HepG2 (cell line): ENCODE measurements around the gene SERPINE2. TPM values are rescaled to one million over a fixed set of nuclear protein-coding genes. Genes with fewer than 3 reads are reported as not detected.

Source experiments
- ATAC-seq: fragments of 200-7000 bp; cut with Tn5 transposase; 3 replicates; pipeline ENCODE4 v1.9.1; 2020; ENCODE audit warnings: mild to moderate bottlenecking, moderate library complexity
- BruUV-seq: library from RNA; stranded (reverse); fragments of 400-500 nt; replicated peaks from 2 replicates; lab custom pipeline; 2021; lab: Mats Ljungman, UMichigan
- CTCF ChIA-PET: fragments of 300-600 bp; formaldehyde crosslinking; extraction: SDS; loops from one replicate; lab custom pipeline; 2021; ENCODE audit warnings: low total read pairs, inconsistent platforms, low intra/inter-chr PET ratio; lab: Yijun Ruan, JAX
- POLR2A ChIA-PET: fragments of 350-600 bp; sonication (Branson Sonifier 250); formaldehyde crosslinking; loops from one replicate; lab custom pipeline; 2020; ENCODE audit warnings: antibody characterized with exemption, inconsistent platforms; lab: Yijun Ruan, JAX
- DNase-seq: peaks from one replicate; pipeline ENCODE4 v3.0.0-alpha.2; 2015; ENCODE audit warnings: low spot score
- FAIRE-seq: peaks from 3 replicates; lab custom pipeline; 2011; peaks lifted over from hg19 to GRCh38; lab: Jason Lieb, UNC
- H2AFZ ChIP-seq: one replicate; pipeline ENCODE4 v1.6.1; 2011; ENCODE audit warnings: low read length, inconsistent platforms
- H3K27ac ChIP-seq: fragments of 300-600 bp; 3 replicates; pipeline ENCODE4 v1.8.0; 2011; ENCODE audit warnings: mixed run types, mild to moderate bottlenecking, mixed read lengths, low read length, inconsistent platforms; ENCODE audit not compliant: insufficient read depth; ENCODE audit errors: extremely low read length
- H3K27me3 ChIP-seq, 2 experiments: fragments of 200-600 bp in 1 of 2; 2 replicates in 1 of 2; 3 replicates in 1 of 2; pipeline versions ENCODE4 v1.6.0 to v1.8.0; 2011; ENCODE audit warnings: low read length in 2 of 2, mild to moderate bottlenecking in 2 of 2, moderate library complexity in 2 of 2, inconsistent platforms in 1 of 2; ENCODE audit not compliant: insufficient read depth in 2 of 2, control insufficient read depth in 1 of 2
- H3K36me3 ChIP-seq, 2 experiments: fragments of 200-600 bp in 1 of 2; replicated peaks in 1 of 2; 2 replicates in 1 of 2; 3 replicates in 1 of 2; pipeline versions ENCODE4 v1.5.1 to v1.8.0; 2011; ENCODE audit warnings: low read length in 2 of 2, inconsistent platforms in 1 of 2; ENCODE audit not compliant: insufficient read depth in 2 of 2, control insufficient read depth in 1 of 2
- H3K4me1 ChIP-seq: 2 replicates; pipeline ENCODE4 v1.5.1; 2012; ENCODE audit warnings: low read length, inconsistent platforms; ENCODE audit not compliant: insufficient read depth
- H3K4me2 ChIP-seq: 2 replicates; pipeline ENCODE4 v1.6.0; 2011; ENCODE audit warnings: low read depth, low read length, inconsistent platforms
- H3K4me3 ChIP-seq, 3 experiments: fragments of 200-600 bp in 1 of 3; sonication (generic), shearing (Covaris generic) in 1 of 3; replicated peaks in 1 of 3; 2 replicates each; pipeline ENCODE4 v1.5.1; 2011 to 2016; ENCODE audit warnings: low read length in 3 of 3, inconsistent platforms in 2 of 3, low read depth in 2 of 3, mild to moderate bottlenecking in 2 of 3, control low read depth in 1 of 3, mixed read lengths in 1 of 3; ENCODE audit not compliant: insufficient read depth in 1 of 3
- H3K79me2 ChIP-seq: one replicate; pipeline ENCODE4 v1.6.1; 2011; ENCODE audit warnings: low read length, inconsistent platforms; ENCODE audit not compliant: insufficient read depth
- H3K9ac ChIP-seq: 2 replicates; pipeline ENCODE4 v1.6.0; 2011; ENCODE audit warnings: mild to moderate bottlenecking, low read depth, low read length, inconsistent platforms; ENCODE audit not compliant: insufficient read depth
- H3K9me3 ChIP-seq: 2 replicates; pipeline ENCODE4 v1.5.1; 2012; ENCODE audit warnings: mild to moderate bottlenecking, low read length
- H4K20me1 ChIP-seq: 2 replicates; pipeline ENCODE4 v1.6.0; 2011; ENCODE audit warnings: inconsistent platforms, mild to moderate bottlenecking, low read length, moderate library complexity; ENCODE audit not compliant: insufficient read depth
- HMG20A ChIP-seq: IDR thresholded peaks from 2 replicates; pipeline ENCODE4 v1.6.1; 2016; ENCODE audit warnings: borderline replicate concordance
- MIER3 ChIP-seq: IDR thresholded peaks from 2 replicates; pipeline ENCODE4 v1.6.1; 2016; ENCODE audit warnings: missing compliant biosample characterization, borderline replicate concordance
- NFE2L1 ChIP-seq: sonication (generic); formaldehyde crosslinking; IDR thresholded peaks from 2 replicates; pipeline ENCODE4 v1.4.0; 2020; ENCODE audit warnings: missing genetic modification reagents, mild to moderate bottlenecking, borderline replicate concordance
- NFYC ChIP-seq: IDR thresholded peaks from 2 replicates; pipeline ENCODE4 v1.6.1; 2016; ENCODE audit warnings: missing genetic modification reagents, missing compliant biosample characterization
- NR2F2 ChIP-seq: IDR thresholded peaks from 2 replicates; pipeline ENCODE4 v1.6.1; 2012; ENCODE audit warnings: low read depth, inconsistent platforms, borderline replicate concordance
- POLR2AphosphoS5 ChIP-seq: IDR thresholded peaks from 2 replicates; pipeline ENCODE4 v1.6.1; 2012; ENCODE audit warnings: low read depth, low read length
- RARG ChIP-seq: sonication (generic); formaldehyde crosslinking; IDR thresholded peaks from 2 replicates; pipeline ENCODE4 v1.4.0; 2020; ENCODE audit warnings: low read depth, mild to moderate bottlenecking, missing genetic modification reagents
- SNAI1 ChIP-seq: sonication (generic); formaldehyde crosslinking; IDR thresholded peaks from 2 replicates; pipeline ENCODE4 v1.5.0; 2020; ENCODE audit warnings: mild to moderate bottlenecking, missing genetic modification reagents, borderline replicate concordance
- TARDBP ChIP-seq: sonication (generic); formaldehyde crosslinking; IDR thresholded peaks from 2 replicates; pipeline ENCODE4 v1.8.0; 2022; ENCODE audit warnings: mild to moderate bottlenecking, missing genetic modification reagents
- TGIF2 ChIP-seq: IDR thresholded peaks from 2 replicates; pipeline ENCODE4 v1.6.1; 2016; ENCODE audit warnings: control low read depth, missing compliant biosample characterization
- ZNF343 ChIP-seq: sonication (generic); formaldehyde crosslinking; IDR thresholded peaks from 2 replicates; pipeline ENCODE4 v1.4.0; 2020; ENCODE audit warnings: mild to moderate bottlenecking, missing genetic modification reagents
- WGBS: methylation state at CpG from one replicate; pipeline ENCODE4 v1.1.6; 2017; ENCODE audit warnings: low lambda C conversion rate; 5-methylcytosine and 5-hydroxymethylcytosine counted together
- in situ Hi-C: cut with HindIII; loops from 2 replicates; pipeline ENCODE4 v1.10.0; 2017; ENCODE audit warnings: low pct_unique_long_range_greater_than_20kb; ENCODE audit not compliant: extremely low pct_ligation_motif_present
- intact Hi-C: fragments of 100-400 bp; cut with micrococcal nuclease; formaldehyde crosslinking; loops from one replicate; pipeline ENCODE4 v1.10.0; 2022; ENCODE audit not compliant: unreplicated experiment
- polyA plus RNA-seq, 8 experiments: library from polyadenylated mRNA; depleted of rRNA in 3 of 8; stranded (reverse) in 7 of 8; unstranded in 1 of 8; fragments of >200 nt; fragmentation: Illumina TruSeq in 4 of 8; extraction: Trizol in 4 of 8; gene quantifications; 2 replicates each; pipeline versions ENCODE4 v1.2.1 to v1.2.3, GENCODE V29; 2011 to 2016; ENCODE audit warnings: low read depth in 4 of 8, missing spikeins in 1 of 8, mixed read lengths in 1 of 8; ENCODE audit not compliant: insufficient read depth in 1 of 8
- total RNA-seq, 5 experiments: library from RNA; depleted of rRNA; stranded (reverse); fragments of >200 nt; fragmentation: Illumina TruSeq; extraction: Trizol; gene quantifications; 2 replicates each; pipeline ENCODE4 v1.2.3, GENCODE V29; 2016; ENCODE audit warnings: low read depth in 1 of 5
- TF ChIP-seq, protein P1 (sequence below): sonication (generic); formaldehyde crosslinking; IDR thresholded peaks from 2 replicates; pipeline ENCODE4 v1.4.0; 2020; ENCODE audit warnings: missing genetic modification reagents
- TF ChIP-seq, protein P2 (sequence below): sonication (generic); formaldehyde crosslinking; IDR thresholded peaks from 2 replicates; pipeline ENCODE4 v1.4.0; 2020; ENCODE audit warnings: missing genetic modification reagents, borderline replicate concordance

The SERPINE2 gene
- total and polyA plus RNA-seq, 2 of the 13 experiments (the other 11 are each of a cell fraction or from before 2014, with no cell fraction given), result 7.9 to 18.1 TPM

DNA sequence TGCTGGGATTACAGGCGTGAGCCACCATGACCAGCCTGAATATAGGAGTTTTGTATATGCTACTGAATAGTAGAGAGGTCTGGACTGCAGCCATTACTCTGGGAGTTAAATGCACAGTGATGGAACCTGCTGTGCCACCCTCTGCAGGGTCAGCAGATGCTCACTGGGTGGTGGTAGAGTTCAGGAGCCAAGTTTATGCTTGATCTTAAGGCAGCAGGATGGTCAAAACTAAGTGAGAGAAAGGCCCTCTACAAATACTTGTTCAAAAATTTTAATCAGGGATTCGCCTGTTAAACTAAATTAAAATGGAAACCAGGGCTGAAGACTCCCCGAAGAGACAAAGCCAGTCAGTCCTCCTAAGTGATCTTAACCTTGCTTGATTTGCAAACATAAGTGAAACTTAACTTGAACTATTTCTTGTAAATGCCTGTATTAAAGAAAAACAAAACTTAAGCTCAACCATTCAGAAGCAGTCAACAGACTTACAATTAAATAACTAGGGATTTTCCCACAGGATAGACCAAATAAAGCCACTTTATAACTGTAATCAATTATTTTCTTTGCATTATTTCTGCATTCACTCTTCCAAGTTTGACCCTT, 89.7 kb downstream of the SERPINE2 start:
- FAIRE-seq (no peak), ATAC-seq (no peak), DNase-seq (no peak)
- intact Hi-C loops (no loop called here), in situ Hi-C loops (no loop called here)
- no peak overlapping the region for H3K9ac ChIP-seq
- no TSS peak for BruUV-seq
- ChIA-PET CTCF (no interaction called here), POLR2A (no interaction called here)
- no peak overlapping the region for H3K4me2 ChIP-seq
- H2AFZ ChIP-seq, result no peak overlapping the region
- WGBS, result 92% methylated on average over 3 of the region's 3 CpGs
- no peak overlapping the region for H3K27ac ChIP-seq
- no peaks in the 10 kb centered on the region for H3K9me3 ChIP-seq
- H3K36me3 ChIP-seq, result no peaks in the 10 kb centered on the region
- no peaks in the 10 kb centered on the region for H4K20me1 ChIP-seq
- H3K4me1 ChIP-seq, result peaks cover 30% of the 10 kb centered on the region
- TF ChIP-seq NFE2L1, result no peak
- no peak for TF ChIP-seq SNAI1 (CRISPR knock-in tag)
- no peak for TF ChIP-seq MIER3 (CRISPR knock-in tag)
- no peak for TF ChIP-seq TGIF2 (CRISPR knock-in tag)
- no peak for TF ChIP-seq POLR2AphosphoS5
- no peak for TF ChIP-seq ZNF343 (CRISPR knock-in tag)
- TF ChIP-seq, protein P1, sequence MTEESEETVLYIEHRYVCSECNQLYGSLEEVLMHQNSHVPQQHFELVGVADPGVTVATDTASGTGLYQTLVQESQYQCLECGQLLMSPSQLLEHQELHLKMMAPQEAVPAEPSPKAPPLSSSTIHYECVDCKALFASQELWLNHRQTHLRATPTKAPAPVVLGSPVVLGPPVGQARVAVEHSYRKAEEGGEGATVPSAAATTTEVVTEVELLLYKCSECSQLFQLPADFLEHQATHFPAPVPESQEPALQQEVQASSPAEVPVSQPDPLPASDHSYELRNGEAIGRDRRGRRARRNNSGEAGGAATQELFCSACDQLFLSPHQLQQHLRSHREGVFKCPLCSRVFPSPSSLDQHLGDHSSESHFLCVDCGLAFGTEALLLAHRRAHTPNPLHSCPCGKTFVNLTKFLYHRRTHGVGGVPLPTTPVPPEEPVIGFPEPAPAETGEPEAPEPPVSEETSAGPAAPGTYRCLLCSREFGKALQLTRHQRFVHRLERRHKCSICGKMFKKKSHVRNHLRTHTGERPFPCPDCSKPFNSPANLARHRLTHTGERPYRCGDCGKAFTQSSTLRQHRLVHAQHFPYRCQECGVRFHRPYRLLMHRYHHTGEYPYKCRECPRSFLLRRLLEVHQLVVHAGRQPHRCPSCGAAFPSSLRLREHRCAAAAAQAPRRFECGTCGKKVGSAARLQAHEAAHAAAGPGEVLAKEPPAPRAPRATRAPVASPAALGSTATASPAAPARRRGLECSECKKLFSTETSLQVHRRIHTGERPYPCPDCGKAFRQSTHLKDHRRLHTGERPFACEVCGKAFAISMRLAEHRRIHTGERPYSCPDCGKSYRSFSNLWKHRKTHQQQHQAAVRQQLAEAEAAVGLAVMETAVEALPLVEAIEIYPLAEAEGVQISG (CRISPR knock-in tag), result no peak
- TF ChIP-seq NFYC, result no peak
- TF ChIP-seq, protein P2, sequence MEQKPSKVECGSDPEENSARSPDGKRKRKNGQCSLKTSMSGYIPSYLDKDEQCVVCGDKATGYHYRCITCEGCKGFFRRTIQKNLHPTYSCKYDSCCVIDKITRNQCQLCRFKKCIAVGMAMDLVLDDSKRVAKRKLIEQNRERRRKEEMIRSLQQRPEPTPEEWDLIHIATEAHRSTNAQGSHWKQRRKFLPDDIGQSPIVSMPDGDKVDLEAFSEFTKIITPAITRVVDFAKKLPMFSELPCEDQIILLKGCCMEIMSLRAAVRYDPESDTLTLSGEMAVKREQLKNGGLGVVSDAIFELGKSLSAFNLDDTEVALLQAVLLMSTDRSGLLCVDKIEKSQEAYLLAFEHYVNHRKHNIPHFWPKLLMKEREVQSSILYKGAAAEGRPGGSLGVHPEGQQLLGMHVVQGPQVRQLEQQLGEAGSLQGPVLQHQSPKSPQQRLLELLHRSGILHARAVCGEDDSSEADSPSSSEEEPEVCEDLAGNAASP, result no peak
- TF ChIP-seq NR2F2, result no peak
- no peak for TF ChIP-seq RARG (CRISPR knock-in tag)
- no peak for TF ChIP-seq HMG20A
- no peak for TF ChIP-seq TARDBP (CRISPR knock-in tag)
- TF ChIP-seq, all 625 proteins: peak for 0
- no peak overlapping the region for H3K4me3 ChIP-seq
- no peaks in the 10 kb centered on the region; a peak in 1 of 5 replicates for H3K27me3 ChIP-seq
- peaks cover 8% of the 10 kb centered on the region for H3K79me2 ChIP-seq
